Daoy (cell line): ENCODE measurements around the gene C1QTNF3. TPM values are rescaled to one million over a fixed set of nuclear protein-coding genes. Genes with fewer than 3 reads are reported as not detected.

Experiments used
- DNase-seq: peaks from one replicate; pipeline ENCODE4 v3.0.0-alpha.2; 2015; ENCODE audit warnings: low read depth
- total RNA-seq: library from RNA; depleted of rRNA; stranded (reverse); fragments of >200 nt; shearing (Covaris generic); gene quantifications from 2 replicates; pipeline ENCODE4 v1.2.3, GENCODE V29; 2014; rRNA removed

C1QTNF3 gene
- total RNA-seq, 1 experiment from 2014 or later, result 0.11 TPM

- no peak for DNase-seq
Observed at GRCh38 chr5:33999978-34000377, 43.0 kb downstream of the C1QTNF3 start.

DNA sequence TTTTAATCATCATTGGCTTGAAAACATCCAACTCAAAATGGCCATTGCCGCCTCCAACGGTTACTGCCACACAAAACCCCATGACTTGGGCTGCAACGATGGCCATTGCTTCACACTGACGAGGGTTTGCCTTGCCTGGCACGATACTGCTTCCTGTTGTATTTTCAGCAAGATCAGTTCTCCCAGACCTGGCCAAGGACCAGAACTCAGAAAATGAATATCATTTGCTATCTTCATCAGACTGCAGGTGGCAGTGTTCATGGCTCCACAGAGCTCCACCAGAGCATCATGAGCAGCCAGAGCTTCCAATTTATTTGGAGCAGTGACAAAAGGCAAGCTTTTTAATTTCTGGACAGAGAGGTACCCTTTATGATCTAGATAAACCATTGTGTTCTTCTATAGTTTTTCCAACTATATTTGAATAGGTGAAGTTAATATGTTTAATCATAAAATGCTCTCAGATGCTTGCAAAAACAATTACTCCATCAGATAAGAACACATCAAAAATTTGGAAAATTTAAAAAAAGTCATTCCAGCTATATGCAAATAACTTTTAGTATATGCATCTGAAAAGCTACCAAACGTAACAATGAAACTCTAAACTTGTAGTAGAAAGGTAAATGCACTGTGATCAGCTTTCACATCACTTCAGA lies 45.6 kb downstream of the C1QTNF3 start:
- peak; percentile 50 for DNase-seq

GRCh38 chr5:33995865-33996264 lies 47.1 kb downstream of the C1QTNF3 start:
- DNase-seq, result no peak

GRCh38 chr5:33994845-33995244 lies 48.2 kb downstream of the C1QTNF3 start:
- no peak for DNase-seq

- no peak for DNase-seq
Observed at GRCh38 chr5:33992864-33993263, 50.1 kb downstream of the C1QTNF3 start.

DNA sequence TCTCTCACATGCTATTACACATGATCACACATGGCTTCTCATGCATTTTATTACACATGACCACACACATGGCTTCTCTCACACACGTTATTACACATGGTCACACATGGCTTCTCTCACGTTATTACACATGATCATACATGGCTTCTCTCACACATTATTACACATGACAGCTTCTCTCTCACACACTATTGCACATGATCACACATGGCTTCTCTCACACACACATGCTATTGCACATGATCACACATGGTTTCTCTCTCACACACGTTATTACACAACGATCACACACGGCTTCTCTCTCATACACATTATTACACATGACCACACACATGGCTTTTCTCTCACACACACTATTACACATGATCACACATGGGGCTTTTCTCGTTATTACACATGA lies 57.6 kb downstream of the C1QTNF3 start:
- no peak for DNase-seq

- no peak for DNase-seq
Observed at GRCh38 chr5:33984671-33985124, 58.3 kb downstream of the C1QTNF3 start, which contains the start of gene SLC45A2. Gene SLC45A2, minus strand, starts transcription at chr5:33984693. Its CDS starts 110 bp downstream, at chr5:33984583.

DNA sequence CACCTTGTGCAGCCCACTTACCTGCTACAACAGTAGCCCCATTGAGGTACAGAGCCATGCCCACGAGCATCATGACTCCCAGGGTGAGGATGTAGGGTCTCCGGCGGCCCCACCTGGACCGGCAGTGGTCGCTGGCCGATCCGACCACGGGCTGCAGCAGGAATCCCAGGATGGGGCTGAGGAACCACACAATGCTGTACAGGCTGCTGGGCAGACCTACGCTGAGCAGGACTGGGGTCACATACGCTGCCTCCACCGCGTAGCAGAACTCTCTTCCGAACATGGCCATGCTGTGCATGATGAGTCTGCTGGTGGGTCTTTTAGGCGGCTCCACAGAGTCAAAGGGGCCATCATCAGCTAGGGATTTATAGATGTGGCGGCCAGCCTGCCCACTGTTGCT lies 58.8 kb downstream of the C1QTNF3 start:
- no peak for DNase-seq

- DNase-seq, result no peak
Observed at GRCh38 chr5:33981408-33982162, 61.4 kb downstream of the C1QTNF3 start.

- no peak for DNase-seq
Observed at GRCh38 chr5:33980030-33980429, 63.0 kb downstream of the C1QTNF3 start.

GRCh38 chr5:33978306-33978705 lies 64.7 kb downstream of the C1QTNF3 start:
- DNase-seq, result no peak

DNA sequence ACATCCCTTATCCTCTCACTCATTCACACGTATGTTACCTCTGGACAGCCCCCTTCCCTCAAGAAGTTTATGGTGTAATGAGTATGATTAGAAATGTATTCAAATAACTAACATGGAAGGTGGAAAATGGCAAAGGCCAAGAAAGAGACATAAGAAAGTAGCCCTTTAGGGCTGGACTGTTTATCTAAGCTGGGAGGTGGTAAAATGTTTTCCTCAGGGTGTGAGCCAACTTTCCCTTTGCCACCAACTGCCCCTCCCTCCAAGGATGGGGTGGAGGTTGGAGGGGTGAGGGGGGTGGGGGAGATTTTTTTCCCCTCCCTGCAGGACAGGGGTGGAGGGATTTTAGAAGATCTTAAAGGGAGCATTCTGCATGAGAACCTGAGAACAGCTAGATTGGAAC lies 66.7 kb downstream of the C1QTNF3 start:
- DNase-seq, result no peak

DNA sequence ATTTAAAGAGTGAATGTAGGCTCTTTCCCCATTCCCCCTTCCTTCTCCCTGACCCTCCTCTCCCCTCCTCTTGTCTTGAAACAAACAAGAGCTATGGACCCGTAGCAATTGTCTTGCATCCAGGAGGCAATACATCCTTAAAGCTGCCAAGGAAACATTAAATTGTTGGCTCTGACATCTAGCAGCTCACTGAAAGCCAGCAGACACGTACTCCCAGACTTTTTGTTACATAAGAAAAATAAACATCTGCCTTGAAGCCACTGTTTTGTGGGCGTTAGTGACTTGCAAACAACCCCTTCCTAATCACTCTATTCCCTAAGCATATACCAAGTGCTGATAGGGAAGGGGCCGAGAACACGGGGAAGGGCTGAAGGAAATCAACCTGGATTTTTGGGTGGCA lies 67.2 kb downstream of the C1QTNF3 start:
- no peak for DNase-seq

DNA sequence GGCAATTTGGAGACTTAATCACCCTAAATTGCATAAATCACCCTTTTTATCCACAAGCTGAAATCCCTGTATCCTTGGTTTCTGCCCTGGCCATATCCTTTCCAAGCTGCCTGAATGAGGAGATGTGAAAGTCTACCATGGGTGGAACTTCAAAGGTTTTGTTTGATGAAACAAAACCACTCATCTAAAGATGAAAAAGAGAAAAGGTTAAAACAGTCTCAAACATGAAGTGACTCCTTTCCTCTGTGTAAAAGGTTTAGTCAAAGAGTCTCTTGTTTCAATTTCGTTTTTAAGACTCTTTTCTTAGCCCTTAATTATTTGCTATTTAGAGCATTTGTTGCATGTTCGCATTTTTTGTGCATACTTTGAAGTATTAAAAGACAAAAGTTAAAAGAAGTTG lies 69.7 kb downstream of the C1QTNF3 start:
- DNase-seq, result no peak

DNA sequence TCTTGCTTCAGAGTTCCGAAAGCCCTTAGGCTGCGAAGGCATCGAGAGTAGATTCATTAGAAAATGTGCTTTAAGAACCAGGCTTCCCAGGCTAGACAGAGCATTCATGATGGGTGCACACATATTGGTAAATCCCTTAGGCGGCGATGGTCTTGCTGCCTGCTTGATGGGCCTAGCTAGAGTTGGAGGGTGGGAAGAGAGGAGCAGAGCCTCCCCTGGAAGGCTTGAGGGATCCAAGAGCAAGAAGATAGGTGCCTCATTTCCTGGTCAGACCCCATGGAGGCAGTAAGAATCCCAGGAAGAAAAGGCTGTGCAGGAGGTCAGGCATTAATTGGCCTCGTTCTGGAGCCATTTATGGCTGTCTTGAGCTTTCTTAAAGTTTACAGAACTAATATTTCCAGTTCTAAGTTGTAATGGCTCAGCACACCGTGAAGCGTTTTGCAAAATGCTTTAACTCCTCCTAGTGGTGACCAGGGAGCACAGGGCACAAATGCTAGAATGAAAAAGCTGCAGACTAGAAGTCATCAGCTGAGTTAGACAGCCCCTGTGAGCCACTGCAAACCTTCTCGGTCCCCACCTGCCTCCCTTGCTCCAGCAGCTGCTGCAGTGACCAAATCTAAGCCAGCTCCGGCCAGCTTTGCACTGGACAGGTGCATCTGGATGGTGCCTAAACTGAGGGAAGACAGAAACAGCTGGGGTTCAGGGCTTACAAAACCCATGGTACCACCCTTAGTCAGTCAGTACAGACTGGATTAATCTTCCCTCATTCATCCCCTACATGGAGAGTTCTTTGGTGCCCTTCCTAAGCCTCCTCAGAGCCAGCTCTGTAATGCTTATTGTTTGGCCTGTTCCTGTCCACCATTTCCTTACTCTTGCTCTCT lies 73.2 kb downstream of the C1QTNF3 start:
- peak; percentile 30 for DNase-seq

DNA sequence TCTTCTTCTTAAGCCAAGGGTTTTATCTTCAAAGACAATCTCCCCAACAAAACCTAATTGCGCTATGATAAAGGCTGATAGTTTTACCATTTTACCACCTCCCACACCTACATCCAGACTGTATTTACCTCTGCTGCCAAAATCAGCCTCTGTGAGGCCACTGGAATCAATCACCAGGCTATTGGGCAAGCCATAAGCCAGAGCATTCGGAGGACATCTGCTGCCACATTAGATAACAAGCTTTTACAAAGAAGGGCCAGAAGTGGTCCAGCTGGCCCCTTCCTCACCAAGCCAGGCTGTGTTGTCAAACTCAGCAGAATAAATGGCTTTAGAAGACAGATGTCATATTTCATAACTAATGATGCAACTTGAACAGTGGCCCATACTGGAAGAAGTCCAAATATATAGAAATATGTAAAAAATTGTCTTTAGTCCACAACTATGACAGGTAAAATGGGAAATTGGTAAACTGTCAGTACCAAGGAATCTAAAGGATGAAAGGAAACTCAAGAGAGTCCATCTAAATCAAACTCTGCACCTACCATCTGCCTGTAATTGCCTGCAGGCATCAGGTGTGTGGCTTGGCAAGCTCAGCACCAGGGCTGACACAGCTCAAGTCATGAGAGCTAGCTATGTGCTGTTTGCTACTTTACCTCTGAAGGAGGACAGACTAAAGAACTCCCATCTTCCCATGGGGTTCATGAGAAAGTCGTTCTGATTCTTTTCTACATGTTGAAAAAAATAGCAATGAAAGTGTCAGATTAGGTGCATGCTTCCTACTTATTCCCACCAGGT lies 74.6 kb downstream of the C1QTNF3 start:
- no peak for DNase-seq

Other genes starting within 250 kb of the C1QTNF3 start
- gene ADAMTS12, start 151.2 kb downstream of the C1QTNF3 start, total RNA-seq, result 3.5 TPM in 2 replicates
- gene RXFP3, start 106.8 kb downstream of the C1QTNF3 start, total RNA-seq, result not detected in 2 replicates
- not detected in 2 replicates for gene SLC45A2, start 58.5 kb downstream of the C1QTNF3 start, total RNA-seq
- gene AMACR, start 35.2 kb downstream of the C1QTNF3 start, total RNA-seq, result 10.9 and 12.1 TPM in 2 replicates